Subcutaneous abdominal adipose tissue (tissue), 5 donors: ENCODE measurements around the gene CXorf65.

Experiments
- H3K27ac ChIP-seq: one replicate; pipeline ENCODE4 v1.7.0; 2013; ENCODE audit warnings: low read depth, mild to moderate bottlenecking, inconsistent platforms, low read length, moderate library complexity
- H3K27me3 ChIP-seq, 5 donors: one replicate each; pipeline ENCODE4 v1.7.0; 2013; ENCODE audit warnings: low read length in 5 of 5, inconsistent platforms in 1 of 5; ENCODE audit not compliant: control insufficient read depth in 5 of 5, insufficient read depth in 4 of 5
- H3K36me3 ChIP-seq, 5 donors: one replicate each; pipeline ENCODE4 v1.7.0; 2013; ENCODE audit warnings: low read length in 5 of 5; ENCODE audit not compliant: control insufficient read depth in 5 of 5, insufficient read depth in 5 of 5
- H3K4me1 ChIP-seq, 5 donors: one replicate each; pipeline ENCODE4 v1.7.0; 2013; ENCODE audit warnings: low read length in 5 of 5, mild to moderate bottlenecking in 3 of 5, moderate library complexity in 1 of 5; ENCODE audit not compliant: control insufficient read depth in 5 of 5, insufficient read depth in 5 of 5
- H3K4me3 ChIP-seq, 5 donors: one replicate each; pipeline ENCODE4 v1.7.0; 2013; ENCODE audit warnings: low read length in 5 of 5, low read depth in 1 of 5
- H3K9ac ChIP-seq, 5 donors: one replicate each; pipeline ENCODE4 v1.7.0; 2013; ENCODE audit warnings: low read length in 5 of 5, mild to moderate bottlenecking in 4 of 5, moderate library complexity in 3 of 5
- H3K9me3 ChIP-seq, 5 donors: one replicate each; pipeline ENCODE4 v1.7.0; 2013; ENCODE audit warnings: low read length in 5 of 5; ENCODE audit not compliant: control insufficient read depth in 5 of 5
- donor health status: healthy.
- donor health status: healthy.
- donor health status: healthy.
- donor health status: healthy.
- donor health status: healthy.

Gene CXorf65

DNA sequence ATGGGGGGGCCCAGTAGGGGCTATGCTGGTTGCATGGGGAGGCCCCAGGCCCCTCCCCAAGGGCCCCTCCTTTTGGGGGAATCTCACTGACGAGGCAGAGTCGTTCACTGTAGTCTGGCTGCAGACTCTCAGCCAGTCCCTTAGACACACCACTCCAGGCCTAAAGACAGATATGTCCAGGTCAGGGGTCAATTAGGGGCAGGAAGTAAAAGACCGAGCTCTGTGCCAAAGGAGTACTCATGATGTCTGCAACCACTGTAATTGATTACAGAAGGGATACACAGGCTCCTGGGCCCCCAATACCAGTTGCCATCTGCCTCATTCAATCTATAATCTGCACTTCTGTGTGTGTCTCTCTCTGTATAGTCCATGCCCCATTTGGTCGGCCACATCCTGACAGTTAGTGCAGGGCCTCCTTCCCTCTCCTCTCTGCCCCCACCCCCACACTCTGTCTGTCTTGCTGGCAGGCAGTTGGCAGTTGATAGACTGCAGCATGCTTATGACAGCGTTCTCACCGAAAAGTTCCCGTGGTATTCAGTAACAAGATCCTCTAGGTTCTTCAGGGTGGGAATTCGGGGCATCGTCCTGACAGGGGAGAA lies 1.3 kb upstream of the CXorf65 start:
- no peak overlapping the region for H3K27ac ChIP-seq
- H3K27me3 ChIP-seq: peaks cover 0 to 23% (median 21%) of the 10 kb centered on the region in 5 donors
- H3K4me1 ChIP-seq: peaks cover 0 to 30% (median 14%) of the 10 kb centered on the region in 5 donors
- no peaks in the 10 kb centered on the region for H3K9me3 ChIP-seq
- no peaks in the 10 kb centered on the region for H3K36me3 ChIP-seq
- H3K4me3 ChIP-seq: no peak overlapping the region
- no peak overlapping the region for H3K9ac ChIP-seq

GRCh38 chrX:71107245-71107644 lies 705 bp upstream of the CXorf65 start:
- Histone ChIP-seq H3K4me3 (no peak overlapping the region), H3K36me3 (no peaks in the 10 kb centered on the region), H3K4me1 (peaks cover 0 to 33% (median 16%) of the 10 kb centered on the region in 5 donors), H3K27ac (no peak overlapping the region), H3K27me3 (peaks cover 0 to 24% (median 21%) of the 10 kb centered on the region in 5 donors), H3K9me3 (no peaks in the 10 kb centered on the region), H3K9ac (no peak overlapping the region)

GRCh38 chrX:71105628-71106027 lies 912 bp downstream of the CXorf65 start:
- Histone ChIP-seq H3K4me3 (no peak overlapping the region), H3K36me3 (peaks cover 0 to 3% (median 0%) of the 10 kb centered on the region in 5 donors), H3K9me3 (no peaks in the 10 kb centered on the region), H3K27me3 (peaks cover 0 to 25% (median 19%) of the 10 kb centered on the region in 5 donors), H3K4me1 (peaks cover 0 to 33% (median 16%) of the 10 kb centered on the region in 5 donors), H3K27ac (no peak overlapping the region), H3K9ac (no peak overlapping the region)

GRCh38 chrX:71103110-71103983 lies 3.2 kb downstream of the CXorf65 start:
- Histone ChIP-seq H3K9ac (peak overlapping the region in 1 of 5 donors; percentile 18), H3K27me3 (peaks cover 0 to 19% (median 17%) of the 10 kb centered on the region in 5 donors), H3K27ac (peak overlapping the region; percentile 33), H3K36me3 (peaks cover 0 to 3% (median 0%) of the 10 kb centered on the region in 5 donors), H3K4me3 (peak overlapping the region in 2 of 5 donors; percentile 4 to 26), H3K4me1 (peaks cover 0 to 39% (median 16%) of the 10 kb centered on the region in 5 donors), H3K9me3 (no peaks in the 10 kb centered on the region)

- H3K9ac ChIP-seq: no peak overlapping the region
- no peak overlapping the region for H3K27ac ChIP-seq
- H3K27me3 ChIP-seq: peaks cover 0 to 19% (median 13%) of the 10 kb centered on the region in 5 donors
- no peaks in the 10 kb centered on the region for H3K9me3 ChIP-seq
- H3K4me3 ChIP-seq: no peak overlapping the region
- peaks cover 0 to 36% (median 19%) of the 10 kb centered on the region in 5 donors for H3K4me1 ChIP-seq
- H3K36me3 ChIP-seq: peaks cover 0 to 3% (median 0%) of the 10 kb centered on the region in 5 donors
Measured at GRCh38 chrX:71102292-71102691, 4.2 kb downstream of the CXorf65 start.

DNA sequence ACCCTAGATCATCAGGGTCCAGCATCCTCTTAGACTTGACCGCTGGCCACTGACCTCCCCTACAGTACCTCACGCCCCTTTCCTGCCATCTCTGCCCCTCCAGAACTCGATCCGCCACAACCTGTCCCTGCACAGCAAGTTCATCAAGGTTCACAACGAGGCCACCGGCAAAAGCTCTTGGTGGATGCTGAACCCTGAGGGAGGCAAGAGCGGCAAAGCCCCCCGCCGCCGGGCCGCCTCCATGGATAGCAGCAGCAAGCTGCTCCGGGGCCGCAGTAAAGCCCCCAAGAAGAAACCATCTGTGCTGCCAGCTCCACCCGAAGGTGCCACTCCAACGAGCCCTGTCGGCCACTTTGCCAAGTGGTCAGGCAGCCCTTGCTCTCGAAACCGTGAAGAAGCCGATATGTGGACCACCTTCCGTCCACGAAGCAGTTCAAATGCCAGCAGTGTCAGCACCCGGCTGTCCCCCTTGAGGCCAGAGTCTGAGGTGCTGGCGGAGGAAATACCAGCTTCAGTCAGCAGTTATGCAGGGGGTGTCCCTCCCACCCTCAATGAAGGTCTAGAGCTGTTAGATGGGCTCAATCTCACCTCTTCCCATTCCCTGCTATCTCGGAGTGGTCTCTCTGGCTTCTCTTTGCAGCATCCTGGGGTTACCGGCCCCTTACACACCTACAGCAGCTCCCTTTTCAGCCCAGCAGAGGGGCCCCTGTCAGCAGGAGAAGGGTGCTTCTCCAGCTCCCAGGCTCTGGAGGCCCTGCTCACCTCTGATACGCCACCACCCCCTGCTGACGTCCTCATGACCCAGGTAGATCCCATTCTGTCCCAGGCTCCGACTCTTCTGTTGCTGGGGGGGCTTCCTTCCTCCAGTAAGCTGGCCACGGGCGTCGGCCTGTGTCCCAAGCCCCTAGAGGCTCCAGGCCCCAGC lies 5.7 kb downstream of the CXorf65 start:
- Histone ChIP-seq H3K27ac (no peak overlapping the region), H3K4me1 (peaks cover 0 to 48% (median 29%) of the 10 kb centered on the region in 5 donors), H3K36me3 (peaks cover 0 to 3% (median 0%) of the 10 kb centered on the region in 5 donors), H3K4me3 (no peak overlapping the region), H3K9me3 (no peaks in the 10 kb centered on the region), H3K9ac (no peak overlapping the region), H3K27me3 (peaks cover 0 to 21% (median 13%) of the 10 kb centered on the region in 5 donors)

GRCh38 chrX:71099736-71100135 lies 6.8 kb downstream of the CXorf65 start:
- Histone ChIP-seq H3K4me3 (no peak overlapping the region), H3K36me3 (peaks cover 0 to 3% (median 0%) of the 10 kb centered on the region in 5 donors), H3K27me3 (peaks cover 0 to 20% (median 13%) of the 10 kb centered on the region in 5 donors), H3K9me3 (no peaks in the 10 kb centered on the region), H3K4me1 (peaks cover 0 to 54% (median 35%) of the 10 kb centered on the region in 5 donors), H3K9ac (no peak overlapping the region), H3K27ac (no peak overlapping the region)

- H3K4me3 ChIP-seq: no peak overlapping the region
- H3K4me1 ChIP-seq: peaks cover 0 to 47% (median 35%) of the 10 kb centered on the region in 5 donors
- H3K27ac ChIP-seq: no peak overlapping the region
- H3K36me3 ChIP-seq: peaks cover 0 to 3% (median 0%) of the 10 kb centered on the region in 5 donors
- H3K27me3 ChIP-seq: peaks cover 0 to 15% (median 10%) of the 10 kb centered on the region in 5 donors
- no peak overlapping the region for H3K9ac ChIP-seq
- no peaks in the 10 kb centered on the region for H3K9me3 ChIP-seq
Measured at GRCh38 chrX:71098951-71099506, 7.5 kb downstream of the CXorf65 start.

DNA sequence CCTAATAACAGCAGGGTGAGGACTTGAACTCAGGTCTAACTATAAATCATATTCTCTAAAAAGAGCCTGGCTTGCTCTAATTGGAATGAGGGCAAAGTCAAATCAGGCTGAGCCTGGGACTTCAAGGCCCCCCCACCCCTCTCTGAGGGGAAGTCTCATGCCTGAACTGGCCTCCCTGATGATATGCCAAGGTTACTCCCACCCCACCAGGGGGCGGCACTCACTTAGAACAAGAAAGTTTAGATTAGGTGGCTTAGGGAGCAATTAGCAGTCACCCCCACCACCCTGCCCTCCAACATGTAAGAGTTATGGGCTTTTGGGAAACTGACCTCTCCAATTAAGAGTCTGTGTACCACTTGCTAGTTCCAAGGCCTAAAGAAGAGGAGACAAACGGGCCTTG lies 8.2 kb downstream of the CXorf65 start:
- Histone ChIP-seq H3K36me3 (peaks cover 0 to 3% (median 0%) of the 10 kb centered on the region in 5 donors), H3K4me3 (no peak overlapping the region), H3K4me1 (peaks cover 0 to 40% (median 30%) of the 10 kb centered on the region in 5 donors), H3K27ac (no peak overlapping the region), H3K9ac (no peak overlapping the region), H3K27me3 (peaks cover 0 to 14% (median 13%) of the 10 kb centered on the region in 5 donors), H3K9me3 (no peaks in the 10 kb centered on the region)
